HG02884 (cell line): ENCODE results near the gene CHST6.
"Not testable (repeated sequence)": the region's sequence is repeated elsewhere in the genome, so short reads cannot be mapped to it uniquely, and the experiment has no call there.

Source experiments
- ATAC-seq: cut with Tn5 transposase; IDR thresholded peaks from one replicate; pipeline ENCODE4 v1.9.1; 2021; ENCODE audit warnings: mild to moderate bottlenecking, moderate library complexity; ENCODE audit not compliant: unreplicated experiment

The CHST6 gene

DNA sequence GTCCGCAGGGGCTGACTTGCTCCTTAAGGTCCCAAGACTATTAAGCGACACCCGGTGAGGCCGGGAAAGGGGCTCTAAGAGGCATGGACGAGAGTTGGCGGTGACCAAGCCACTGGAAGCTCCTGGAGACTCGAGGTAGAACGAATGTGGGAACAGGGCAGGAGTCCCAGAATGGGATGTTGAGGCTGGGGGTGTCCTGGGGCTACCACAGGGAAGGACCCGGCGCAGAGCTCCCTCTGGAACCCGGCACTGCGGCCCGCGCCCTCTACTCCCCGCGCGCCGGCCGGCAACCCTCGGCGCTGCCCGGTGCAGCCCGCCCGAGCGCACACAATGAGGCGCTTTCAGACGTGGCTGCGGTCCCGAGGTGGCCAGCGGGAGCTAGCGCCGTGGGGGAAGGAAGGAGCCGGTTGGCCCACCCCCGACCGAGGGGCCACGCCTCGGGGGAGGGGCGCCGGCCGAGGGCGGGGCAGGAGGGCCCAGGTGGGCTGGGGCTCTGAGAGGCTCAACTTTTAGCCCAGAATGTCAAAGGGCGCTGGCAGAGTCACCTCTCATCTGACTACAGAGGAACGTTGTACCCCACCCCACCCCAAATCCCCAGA lies at the start of gene CHST6:
Gene CHST6 (minus strand): TSS at position 366 of the 599 bp plus-strand sequence. CDS start 15,613 bp downstream, outside the sequence.
- peak; percentile 71 for ATAC-seq

DNA sequence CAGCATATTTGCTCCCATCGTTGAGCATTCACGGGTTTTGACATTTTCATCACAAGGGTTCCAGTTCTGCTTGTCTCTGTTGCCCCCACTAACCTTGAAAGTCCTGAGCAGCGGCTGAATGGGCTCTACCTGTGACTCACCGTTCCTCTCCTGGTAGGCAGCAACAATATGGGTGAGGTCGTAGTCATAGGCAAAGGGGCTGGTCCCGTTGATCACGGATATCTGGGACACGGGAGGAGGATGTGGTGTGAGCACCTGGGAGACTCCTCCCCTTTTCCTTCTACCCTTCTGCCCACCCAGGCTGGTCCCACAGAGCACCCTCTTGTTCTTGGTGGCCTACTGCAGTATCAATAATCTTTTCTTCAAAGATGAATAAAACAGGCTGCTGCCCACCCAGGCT lies 47.2 kb upstream of the CHST6 start:
- not testable (repeated sequence) for ATAC-seq

DNA sequence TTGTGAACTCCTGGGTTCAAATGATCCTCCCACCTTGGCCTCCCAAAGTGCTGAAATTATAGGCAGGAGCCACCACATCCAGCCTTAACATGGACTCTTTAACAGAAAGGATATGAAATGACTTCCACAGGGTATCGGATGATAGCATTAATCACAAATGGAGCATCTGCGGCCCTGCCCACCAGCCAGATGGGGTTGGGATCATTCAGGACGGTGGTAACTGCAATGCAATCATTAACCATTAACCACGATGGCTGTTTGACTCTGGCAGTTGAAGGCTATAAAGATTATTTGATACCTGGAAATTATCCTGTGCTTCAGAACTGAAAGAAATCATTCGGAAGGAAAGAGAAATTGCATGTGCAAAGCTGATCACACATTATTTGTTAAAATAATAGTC lies 46.0 kb upstream of the CHST6 start:
- ATAC-seq: no peak

DNA sequence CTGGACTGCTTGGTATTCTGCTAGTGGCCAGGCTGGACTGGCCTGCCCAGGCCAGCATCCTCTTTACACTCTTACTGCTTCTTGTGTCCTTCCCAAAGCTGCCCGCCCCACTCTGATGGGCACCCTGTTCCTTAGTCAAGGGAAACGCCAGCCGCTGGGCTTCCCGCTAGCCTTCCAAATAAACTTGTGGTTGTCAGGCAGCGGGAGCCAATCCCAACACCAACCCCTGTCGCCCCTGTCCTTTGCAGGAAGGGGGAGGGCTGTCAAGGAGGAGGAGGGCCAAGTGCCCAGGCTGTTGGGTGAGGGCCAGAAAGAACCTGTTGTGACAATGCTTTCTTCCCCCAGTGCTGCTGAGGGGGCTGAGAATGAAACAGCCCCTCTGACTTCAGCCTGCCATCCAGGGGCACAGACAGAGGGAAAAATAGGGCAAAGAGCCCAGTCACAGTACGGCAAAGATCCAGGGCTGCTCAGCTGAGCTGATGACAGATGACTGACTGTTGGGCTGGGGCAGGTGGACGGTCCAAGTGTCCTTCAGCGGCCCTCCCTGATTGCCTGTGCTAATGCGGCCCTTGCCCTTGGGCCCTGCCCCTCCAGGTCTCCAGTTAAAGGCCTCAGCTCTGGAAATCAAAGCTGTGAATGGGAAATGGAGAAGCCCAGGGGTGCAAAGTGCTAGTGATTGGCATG lies 43.8 kb upstream of the CHST6 start:
- not testable (repeated sequence) for ATAC-seq

DNA sequence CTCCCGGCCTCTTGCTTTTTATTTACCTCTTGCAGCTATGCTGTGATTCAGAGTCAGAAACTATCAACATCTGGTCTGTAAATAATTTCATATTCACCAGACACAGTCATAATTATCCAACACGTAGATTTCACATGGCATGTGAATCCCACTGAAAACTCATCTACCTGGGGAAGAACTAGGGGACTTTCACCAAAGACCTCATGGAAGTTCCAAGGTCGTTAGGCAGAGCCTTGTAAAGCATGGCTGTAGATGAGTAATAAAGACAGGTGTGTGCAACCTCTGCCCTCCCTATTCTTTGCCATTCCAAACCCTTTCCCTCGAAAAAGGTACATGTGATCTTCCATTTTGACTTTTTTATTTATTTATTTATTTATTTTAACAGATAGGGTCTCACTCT lies 42.5 kb upstream of the CHST6 start:
- no peak for ATAC-seq

DNA sequence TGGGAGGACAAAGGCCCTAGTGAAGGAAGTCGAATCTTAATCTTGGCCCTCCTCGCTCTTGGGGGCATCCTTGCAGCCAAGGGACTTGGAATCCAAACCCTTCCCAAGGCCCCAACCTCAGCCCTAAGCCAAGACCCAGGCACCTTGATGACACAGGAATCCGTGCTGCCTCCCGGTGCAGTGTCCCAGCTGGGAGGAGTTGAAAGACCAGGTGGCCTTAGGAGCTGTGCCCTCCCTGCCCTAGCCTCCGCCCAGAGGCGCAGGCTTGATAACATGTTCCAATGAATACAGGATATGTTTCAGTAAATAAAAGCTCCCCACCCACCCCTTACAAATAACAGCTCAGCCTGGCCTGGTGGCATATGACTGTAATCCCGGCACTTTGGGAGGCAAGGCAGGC lies 40.7 kb upstream of the CHST6 start, which contains the start of gene CHST5:
Gene CHST5 (minus strand): TSS at position 208 of the 400 bp plus-strand sequence. CDS start 5,724 bp downstream, outside the sequence.
- no peak for ATAC-seq

DNA sequence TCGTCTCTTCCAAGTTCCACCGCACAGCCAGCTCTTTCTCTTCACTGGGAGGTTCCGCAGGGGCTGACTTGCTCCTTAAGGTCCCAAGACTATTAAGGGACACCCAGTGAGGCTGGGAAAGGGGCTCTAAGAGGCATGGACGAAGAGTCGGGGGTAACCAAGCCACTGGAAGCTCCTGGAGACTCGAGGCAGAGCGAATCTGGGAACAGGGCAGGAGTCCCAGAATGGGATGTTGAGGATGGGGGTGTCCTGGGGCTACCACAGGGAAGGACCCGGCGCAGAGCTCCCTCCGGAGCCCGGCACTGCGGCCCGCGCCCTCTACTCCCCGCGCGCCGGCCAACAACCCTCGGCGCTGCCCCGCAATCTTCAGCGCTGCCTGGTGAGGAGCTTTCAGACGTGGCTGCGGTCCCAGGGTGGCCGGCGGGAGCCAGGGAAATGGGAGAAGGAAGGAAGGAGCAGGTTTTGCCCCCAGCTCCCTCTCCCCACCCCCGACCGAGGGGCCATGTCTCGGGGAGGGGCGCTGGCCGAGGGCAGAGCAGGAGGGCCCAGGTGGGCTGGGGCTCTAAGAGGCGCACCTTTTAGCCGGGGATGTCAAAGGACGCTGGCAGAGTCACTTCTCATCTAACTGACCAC lies 40.1 kb upstream of the CHST6 start:
- no peak for ATAC-seq

DNA sequence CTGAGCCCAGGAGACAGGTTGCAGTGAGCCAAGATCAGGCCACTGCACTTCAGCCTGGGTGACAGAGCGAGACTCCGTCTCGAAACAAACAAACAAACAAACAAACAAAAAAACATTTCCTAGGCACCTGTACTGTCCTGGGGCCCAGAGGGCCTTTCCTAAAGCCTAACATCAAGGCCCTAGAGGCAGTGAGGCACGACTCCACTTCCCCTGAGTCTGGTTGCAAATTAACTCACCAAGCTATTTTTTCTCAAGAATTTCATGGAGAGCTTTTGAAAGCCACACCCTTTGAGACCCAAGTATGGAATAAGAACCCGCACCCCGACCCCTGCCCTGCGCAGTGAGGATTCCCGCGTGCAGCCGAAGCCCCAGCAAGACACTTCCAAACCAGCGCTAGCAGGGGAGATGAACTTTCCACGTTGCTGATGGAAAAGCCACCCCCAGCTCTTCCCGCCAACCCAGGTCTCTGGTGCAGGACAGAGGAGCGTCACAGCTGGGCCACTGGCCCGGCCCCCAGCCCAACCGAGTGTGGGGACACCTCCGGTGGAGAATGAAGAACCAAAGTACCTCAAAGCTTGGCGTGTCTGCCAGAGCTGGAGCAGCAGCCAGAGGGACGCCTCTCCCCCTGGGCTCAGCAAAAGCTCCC lies 39.4 kb upstream of the CHST6 start:
- ATAC-seq: no peak

GRCh38 chr16:75532791-75533190 lies 37.5 kb upstream of the CHST6 start:
- ATAC-seq: no peak

GRCh38 chr16:75532142-75532765 lies 37.0 kb upstream of the CHST6 start:
- no peak for ATAC-seq

DNA sequence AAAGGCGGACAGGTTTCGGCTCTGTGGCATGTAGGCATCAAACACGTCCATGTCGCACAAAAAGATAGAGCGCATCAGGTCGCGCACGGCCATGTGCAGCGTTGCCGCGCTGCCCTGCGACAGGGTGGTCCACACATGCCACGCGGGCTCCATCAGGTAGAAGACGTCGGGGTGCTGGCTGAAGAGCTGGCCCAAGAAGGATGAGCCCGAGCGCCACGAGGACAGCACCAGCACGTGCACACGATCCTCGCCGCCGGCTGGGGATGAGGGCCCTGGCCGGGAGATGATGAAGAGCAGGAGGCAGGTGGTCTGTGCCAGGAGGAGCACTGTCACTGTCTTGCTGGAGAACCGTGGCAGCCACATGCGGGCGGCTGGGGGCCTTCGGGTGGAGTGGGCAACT lies 34.7 kb upstream of the CHST6 start:
- ATAC-seq: no peak

DNA sequence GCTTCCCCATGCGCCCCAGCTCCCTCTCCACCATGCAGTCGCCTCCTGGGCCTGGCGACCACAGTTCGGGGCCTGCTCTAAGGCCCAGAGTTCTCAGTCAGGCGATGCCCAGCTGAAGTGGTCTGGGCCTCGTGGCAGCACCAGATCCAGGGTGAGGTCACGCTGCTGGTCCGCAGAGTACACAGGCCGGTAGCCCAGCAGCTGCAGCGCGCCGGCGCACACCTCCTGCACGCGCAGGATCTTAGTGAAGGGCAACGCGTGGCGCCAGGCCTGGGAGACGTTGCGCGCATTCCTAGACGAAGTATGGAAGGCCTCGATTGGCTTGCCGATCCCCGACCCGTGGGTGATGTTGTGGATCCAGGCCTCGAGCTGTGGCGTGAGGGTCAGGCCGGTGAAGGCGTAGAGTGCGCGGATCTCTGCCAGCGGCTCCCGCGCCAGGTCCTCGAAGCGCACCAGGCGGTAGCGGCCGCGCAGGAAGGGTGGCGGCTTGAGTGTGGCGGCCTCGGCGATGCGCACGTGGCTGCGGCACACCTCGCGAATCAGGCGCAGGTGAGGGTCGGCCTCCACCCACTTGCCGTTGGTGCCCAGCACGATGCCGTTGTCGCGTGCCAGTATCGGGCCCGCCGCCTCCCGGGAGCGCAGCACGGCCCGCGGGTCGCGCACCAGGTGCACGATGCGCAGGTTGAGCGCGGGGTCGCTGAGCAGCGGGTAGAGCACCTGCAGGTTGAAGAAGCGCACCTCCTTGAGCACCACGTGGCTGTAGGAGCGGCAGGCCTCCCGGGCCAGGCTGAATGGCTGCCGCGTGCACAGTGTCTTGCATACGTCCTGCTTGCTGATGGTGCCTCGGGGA lies 34.0 kb upstream of the CHST6 start:
- no peak for ATAC-seq

GRCh38 chr16:75527825-75528299 lies 32.6 kb upstream of the CHST6 start:
- ATAC-seq: no peak

GRCh38 chr16:75526032-75526790 lies 31.0 kb upstream of the CHST6 start:
- no peak for ATAC-seq

GRCh38 chr16:75519175-75519574 lies 23.9 kb upstream of the CHST6 start:
- no peak for ATAC-seq

DNA sequence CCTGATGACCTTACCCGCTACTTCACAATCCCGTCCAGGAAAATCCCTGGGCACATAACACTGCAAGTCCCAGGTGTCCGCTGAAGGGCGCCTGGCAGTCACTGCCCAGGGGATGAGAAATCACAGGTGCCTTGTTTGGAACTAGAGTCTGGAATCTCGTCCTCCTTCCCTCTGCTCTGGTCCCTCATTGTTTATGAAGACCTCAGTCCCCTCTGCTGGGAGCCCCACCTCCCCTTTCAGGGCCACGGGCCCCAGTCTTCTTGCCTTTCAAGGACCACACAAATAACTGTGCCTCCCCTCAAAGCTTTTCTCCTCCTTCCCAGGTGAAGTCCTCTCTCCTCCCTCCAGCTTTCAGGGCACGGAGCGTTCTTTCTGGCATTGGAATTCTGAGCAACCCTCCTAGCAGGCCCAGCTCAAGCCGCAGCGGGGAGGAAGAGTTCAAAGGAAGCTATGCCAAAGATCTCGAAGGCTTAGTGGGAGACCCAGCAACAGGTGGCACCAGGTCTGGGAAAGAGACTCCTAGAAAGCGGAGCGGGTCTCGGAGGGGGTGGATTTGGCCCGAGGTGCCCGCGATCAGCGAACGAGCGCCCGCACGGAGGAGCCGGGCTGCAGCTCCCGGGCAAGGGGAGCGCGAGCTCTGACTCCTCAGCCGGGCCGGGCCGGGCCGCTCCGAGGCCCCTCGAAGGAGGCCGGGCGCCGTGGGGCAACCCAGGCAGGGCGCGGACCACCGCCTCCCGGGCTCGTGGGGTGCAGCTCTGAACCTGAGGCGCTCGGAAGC lies 21.1 kb upstream of the CHST6 start:
- peak; percentile 17 for ATAC-seq

DNA sequence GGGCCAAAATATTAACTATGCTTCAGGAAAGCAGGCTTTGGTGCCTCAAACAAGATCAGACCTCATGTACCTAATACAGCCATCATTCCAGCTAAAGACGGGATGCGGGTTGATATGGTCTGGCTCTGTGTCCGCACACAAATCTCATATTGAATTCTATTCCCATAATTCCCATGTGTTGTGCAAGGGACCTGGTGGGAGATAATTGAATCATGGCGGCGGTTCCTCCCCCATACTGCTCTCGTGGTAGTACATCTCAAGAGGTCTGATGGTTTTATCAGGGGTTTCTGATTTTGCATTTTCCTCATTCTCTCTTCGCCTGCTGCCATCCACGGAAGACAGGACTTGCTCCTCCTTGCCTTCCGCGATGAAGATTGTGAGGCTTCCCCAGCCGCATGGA lies 19.1 kb upstream of the CHST6 start:
- no peak for ATAC-seq

DNA sequence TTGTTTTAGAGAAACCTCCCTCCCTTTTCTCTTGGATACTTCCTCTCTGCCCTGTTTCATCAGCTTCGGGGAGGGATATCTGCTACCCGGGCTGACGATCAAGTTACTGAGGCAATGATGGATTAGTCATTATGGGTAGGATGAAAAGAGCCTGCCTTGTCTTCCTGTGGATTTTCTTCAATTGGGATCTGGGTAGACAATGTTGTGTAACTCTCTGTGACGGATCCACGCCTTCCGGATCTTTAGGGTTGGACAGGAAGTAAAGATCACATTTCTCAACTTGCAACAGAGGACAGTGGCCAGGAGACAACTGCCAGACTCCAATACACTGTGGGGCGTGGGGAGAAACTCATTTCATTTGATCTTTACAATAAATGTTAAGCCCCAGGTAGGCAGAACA lies 11.3 kb upstream of the CHST6 start:
- ATAC-seq: no peak

DNA sequence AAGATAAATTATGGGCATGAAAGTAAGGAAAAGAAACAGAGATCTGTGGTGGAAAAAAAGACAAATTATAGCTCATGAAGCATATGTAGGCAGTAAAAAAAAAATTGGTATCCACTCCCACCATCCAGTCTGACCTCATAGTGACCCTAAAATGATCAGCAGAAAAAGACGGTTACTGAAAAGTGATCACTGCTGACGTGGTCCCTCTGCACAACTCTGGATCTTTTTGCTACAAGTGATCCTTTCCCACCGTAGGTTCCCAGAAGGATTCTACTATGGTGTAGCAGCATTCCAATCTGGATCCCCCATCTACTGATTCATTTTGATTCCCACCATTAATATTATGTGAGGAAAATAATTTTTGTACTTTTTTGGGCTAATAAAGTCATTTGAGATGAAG lies 10.9 kb upstream of the CHST6 start:
- ATAC-seq: no peak
